K562 (cell line): Measurements from ENCODE around the gene NCOA1. TPM values are rescaled to one million over a fixed set of nuclear protein-coding genes. Genes with fewer than 3 reads are reported as not detected.

Experiments
- ARHGAP35 ChIP-seq: fragments of 450-650 bp; IDR thresholded peaks from 2 replicates; pipeline ENCODE4 v1.6.1; 2018; ENCODE audit not compliant: partially characterized antibody
- C11orf30 ChIP-seq: fragments of 450-650 bp; IDR thresholded peaks from 2 replicates; pipeline ENCODE4 v1.6.1; 2016; ENCODE audit warnings: low read depth, mild to moderate bottlenecking
- CEBPG ChIP-seq, 3 experiments: fragments of 200-800 bp in 1 of 3; sonication (Bioruptor generic) in 1 of 3; sonication (generic) in 1 of 3; formaldehyde crosslinking in 1 of 3; IDR thresholded peaks in 2 of 3; conservative IDR thresholded peaks in 1 of 3; 2 replicates each; pipeline versions ENCODE4 v1.6.1 to v1.8.0; 2016 to 2022; ENCODE audit warnings: missing compliant biosample characterization in 2 of 3, missing genetic modification characterization in 2 of 3, mild to moderate bottlenecking in 1 of 3, missing genetic modification reagents in 1 of 3
- EP300 ChIP-seq: IDR thresholded peaks from 2 replicates; pipeline ENCODE4 v1.6.1; 2012; ENCODE audit warnings: low read length, improper control_type of control experiment
- ETS2 ChIP-seq: IDR thresholded peaks from 2 replicates; pipeline ENCODE4 v1.6.1; 2016; ENCODE audit warnings: borderline replicate concordance, missing genetic modification characterization, mild to moderate bottlenecking, moderate library complexity, missing compliant biosample characterization; ENCODE audit not compliant: poor library complexity, severe bottlenecking
- KAT2B ChIP-seq: IDR thresholded peaks from one replicate; pipeline ENCODE4 v1.6.1; 2012; ENCODE audit warnings: low read depth, mild to moderate bottlenecking, control low read depth, inconsistent platforms, low read length, moderate library complexity
- MBD2 ChIP-seq: sonication (generic); IDR thresholded peaks from 2 replicates; pipeline ENCODE4 v1.6.1; 2016; ENCODE audit warnings: low read depth, borderline replicate concordance
- MEF2D ChIP-seq: conservative IDR thresholded peaks from 2 replicates; pipeline ENCODE4 v1.6.1; 2016; ENCODE audit warnings: low read depth, missing genetic modification characterization, missing compliant biosample characterization
- POLR2G ChIP-seq: fragments of 200-400 bp; formaldehyde crosslinking; IDR thresholded peaks from 2 replicates; pipeline ENCODE4 v1.6.1; 2017; ENCODE audit warnings: low read depth, mild to moderate bottlenecking, antibody characterized with exemption, low read length, moderate library complexity
- POLR2H ChIP-seq: IDR thresholded peaks from 2 replicates; pipeline ENCODE4 v1.6.1; 2016; ENCODE audit warnings: missing genetic modification characterization, low read depth, mild to moderate bottlenecking, control low read depth, missing compliant biosample characterization, moderate library complexity
- RBBP5 ChIP-seq: fragments of 200-600 bp; sonication (generic); IDR thresholded peaks from 2 replicates; pipeline ENCODE4 v1.6.1; 2012; ENCODE audit warnings: borderline replicate concordance, mild to moderate bottlenecking, low read length, control low read depth, inconsistent platforms; ENCODE audit not compliant: insufficient read depth, poor library complexity, severe bottlenecking
- TAF9B ChIP-seq: fragments of 450-650 bp; IDR thresholded peaks from 2 replicates; pipeline ENCODE4 v1.6.1; 2018; ENCODE audit warnings: mild to moderate bottlenecking; ENCODE audit not compliant: partially characterized antibody
- TAL1 ChIP-seq: fragments of 450-650 bp; IDR thresholded peaks from 2 replicates; pipeline ENCODE4 v1.6.1; 2016; ENCODE audit warnings: mild to moderate bottlenecking
- TOE1 ChIP-seq, 2 experiments: fragments of 450-650 bp in 1 of 2; sonication (generic) in 1 of 2; formaldehyde crosslinking in 1 of 2; IDR thresholded peaks; 2 replicates each; pipeline versions ENCODE4 v1.7.1 to v1.8.0; 2016 to 2022; ENCODE audit warnings: borderline replicate concordance in 2 of 2, mild to moderate bottlenecking in 2 of 2, antibody characterized with exemption in 1 of 2, inconsistent platforms in 1 of 2, low read depth in 1 of 2, missing genetic modification reagents in 1 of 2, moderate library complexity in 1 of 2
- ZC3H11A ChIP-seq: IDR thresholded peaks from 2 replicates; pipeline ENCODE4 v1.6.1; 2012; ENCODE audit warnings: low read depth, low read length, improper control_type of control experiment
- ZNF12 ChIP-seq: sonication (generic); formaldehyde crosslinking; IDR thresholded peaks from 2 replicates; pipeline ENCODE4 v1.4.0; 2020; ENCODE audit warnings: mild to moderate bottlenecking, missing genetic modification reagents
- ZNF3 ChIP-seq: fragments of 250-450 bp; sonication (Bioruptor Pico); IDR thresholded peaks from 2 replicates; pipeline ENCODE4 v1.5.0; 2021; ENCODE audit warnings: mild to moderate bottlenecking, moderate library complexity
- ZNF639 ChIP-seq, 2 experiments: fragments of 200-800 bp in 1 of 2; sonication (Bioruptor generic) in 1 of 2; sonication (generic) in 1 of 2; formaldehyde crosslinking in 1 of 2; IDR thresholded peaks in 1 of 2; conservative IDR thresholded peaks in 1 of 2; 2 replicates each; pipeline versions ENCODE4 v1.5.0 to v1.6.1; 2016 to 2020; ENCODE audit warnings: missing compliant biosample characterization in 1 of 2, missing genetic modification characterization in 1 of 2, missing genetic modification reagents in 1 of 2
- ZNF644 ChIP-seq: fragments of 200-800 bp; sonication (Bioruptor generic); IDR thresholded peaks from 2 replicates; pipeline ENCODE4 v1.6.1; 2016; ENCODE audit warnings: low read depth, missing genetic modification characterization, missing compliant biosample characterization
- polyA plus RNA-seq, 8 experiments: library from polyadenylated mRNA; depleted of rRNA in 4 of 8; stranded (reverse) in 5 of 8; unstranded in 3 of 8; fragments of >200 nt; fragmentation: Nextera tagmentation in 2 of 8; fragmentation: Illumina TruSeq in 1 of 8; extraction: Ambion mirVana in 2 of 8; extraction: Trizol in 1 of 8; gene quantifications; 2 replicates each; pipeline versions ENCODE4 v1.2.1 to v1.2.3, GENCODE V29; 2011 to 2014; ENCODE audit warnings: inconsistent platforms in 1 of 8, missing spikeins in 1 of 8
- total RNA-seq, 7 experiments: library from RNA; depleted of rRNA in 6 of 7; stranded (reverse); fragments of >200 nt in 6 of 7; fragmentation: Illumina TruSeq in 2 of 7; extraction: Trizol in 2 of 7; gene quantifications; 2 replicates each; pipeline versions ENCODE4 v1.2.1 to v1.2.3, GENCODE V29; 2011 to 2021; ENCODE audit warnings: low replicate concordance in 1 of 7
- TF ChIP-seq, protein P1 (sequence below): fragments of 250-450 bp; sonication (Bioruptor Pico); IDR thresholded peaks from 2 replicates; pipeline ENCODE4 v1.5.0; 2021; ENCODE audit warnings: mild to moderate bottlenecking, borderline replicate concordance
- TF ChIP-seq, protein P2 (sequence below): sonication (generic); formaldehyde crosslinking; IDR thresholded peaks from 2 replicates; pipeline ENCODE4 v1.8.0; 2022; ENCODE audit warnings: missing genetic modification reagents, mild to moderate bottlenecking, moderate library complexity, borderline replicate concordance

The NCOA1 gene
- total and polyA plus RNA-seq, 9 of the 15 experiments (the other 6 are each of a cell fraction or from before 2014, with no cell fraction given) = 4.9 to 25.7 (median 17.0) TPM

DNA sequence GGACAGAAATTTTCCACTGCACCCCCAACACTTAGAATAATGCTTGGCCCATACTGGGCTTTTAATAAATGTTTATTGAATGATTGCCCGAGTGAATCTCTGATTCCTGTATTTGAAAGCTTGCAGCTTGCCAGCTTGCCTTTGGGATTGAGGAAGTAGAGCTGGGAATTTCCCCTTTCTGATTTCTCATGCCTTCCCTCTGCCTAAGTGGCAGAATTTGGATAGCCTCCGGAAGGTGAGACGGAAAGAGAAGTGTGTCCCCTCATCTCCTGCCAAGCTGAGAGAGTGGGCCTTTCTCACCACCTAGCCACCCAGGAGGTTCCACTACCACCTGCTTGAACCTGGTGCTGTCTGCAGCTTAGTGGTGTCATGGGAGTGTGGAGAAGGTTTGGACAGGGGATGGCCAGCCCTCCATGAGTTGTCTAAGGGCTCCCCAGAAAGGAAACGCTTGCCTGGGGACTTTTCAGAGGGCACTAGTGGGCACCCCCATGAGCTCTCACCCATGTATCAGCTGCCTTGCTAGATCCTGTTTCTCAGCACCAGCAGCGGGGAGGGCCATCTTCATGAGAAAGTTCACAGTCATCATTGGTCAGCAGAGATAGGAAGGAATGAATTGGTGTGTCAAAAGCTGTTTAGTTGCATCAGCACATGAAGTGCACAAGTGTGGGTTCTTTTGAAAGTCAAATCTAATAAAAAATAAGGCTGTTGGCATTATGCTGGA is 8.6 kb upstream of the NCOA1 start (continued):
- TF ChIP-seq ZNF639 (CRISPR knock-in tag; conservative IDR thresholded peaks at IDR 0.05 in 1 of 2, IDR thresholded peaks at IDR 0.05 in 1 of 2) (0 out of 4 replicates have a peak, but pooled peaks of 1 of the 2 experiments have one; percentile 31), TAL1 (peak; percentile 14; the same call in 1 of the 2 replicates), MEF2D (tag) (peak; percentile 55; the same call in 1 of the 2 replicates), C11orf30 (peak; percentile 94), TOE1 (IDR thresholded peaks at IDR 0.05; ENCODE audit: borderline replicate concordance) (no peak; the same call in 1 of the 2 replicates), TOE1 (CRISPR knock-in tag; IDR thresholded peaks at IDR 0.05; ENCODE audit: borderline replicate concordance, low read depth) (no peak), ZNF644 (tag) (peak; percentile 76; the same call in 1 of the 2 replicates), EP300 (peak; percentile 72; the same call in 1 of the 2 replicates), TAF9B (peak; percentile 23), ZC3H11A (no peak), RBBP5 (no peak), POLR2H (tag) (no peak), ZNF3 (CRISPR knock-in tag) (no peak), ARHGAP35 (no peak), ETS2 (tag) (no peak), MBD2 (no peak), POLR2G (no peak), KAT2B (no peak), CEBPG (CRISPR knock-in tag; IDR thresholded peaks at IDR 0.05) (peak; percentile 82; the same call in 1 of the 2 replicates), CEBPG (tag; conservative IDR thresholded peaks at IDR 0.05 in 1 of 2, IDR thresholded peaks at IDR 0.05 in 1 of 2) (peak; percentile 71 to 73), ZNF12 (CRISPR knock-in tag) (no peak)
- TF ChIP-seq, protein P1, sequence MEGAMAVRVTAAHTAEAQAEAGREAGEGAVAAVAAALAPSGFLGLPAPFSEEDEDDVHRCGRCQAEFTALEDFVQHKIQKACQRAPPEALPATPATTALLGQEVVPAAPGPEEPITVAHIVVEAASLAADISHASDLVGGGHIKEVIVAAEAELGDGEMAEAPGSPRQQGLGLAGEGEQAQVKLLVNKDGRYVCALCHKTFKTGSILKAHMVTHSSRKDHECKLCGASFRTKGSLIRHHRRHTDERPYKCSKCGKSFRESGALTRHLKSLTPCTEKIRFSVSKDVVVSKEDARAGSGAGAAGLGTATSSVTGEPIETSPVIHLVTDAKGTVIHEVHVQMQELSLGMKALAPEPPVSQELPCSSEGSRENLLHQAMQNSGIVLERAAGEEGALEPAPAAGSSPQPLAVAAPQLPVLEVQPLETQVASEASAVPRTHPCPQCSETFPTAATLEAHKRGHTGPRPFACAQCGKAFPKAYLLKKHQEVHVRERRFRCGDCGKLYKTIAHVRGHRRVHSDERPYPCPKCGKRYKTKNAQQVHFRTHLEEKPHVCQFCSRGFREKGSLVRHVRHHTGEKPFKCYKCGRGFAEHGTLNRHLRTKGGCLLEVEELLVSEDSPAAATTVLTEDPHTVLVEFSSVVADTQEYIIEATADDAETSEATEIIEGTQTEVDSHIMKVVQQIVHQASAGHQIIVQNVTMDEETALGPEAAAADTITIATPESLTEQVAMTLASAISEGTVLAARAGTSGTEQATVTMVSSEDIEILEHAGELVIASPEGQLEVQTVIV (CRISPR knock-in tag) = no peak
- TF ChIP-seq, protein P2, sequence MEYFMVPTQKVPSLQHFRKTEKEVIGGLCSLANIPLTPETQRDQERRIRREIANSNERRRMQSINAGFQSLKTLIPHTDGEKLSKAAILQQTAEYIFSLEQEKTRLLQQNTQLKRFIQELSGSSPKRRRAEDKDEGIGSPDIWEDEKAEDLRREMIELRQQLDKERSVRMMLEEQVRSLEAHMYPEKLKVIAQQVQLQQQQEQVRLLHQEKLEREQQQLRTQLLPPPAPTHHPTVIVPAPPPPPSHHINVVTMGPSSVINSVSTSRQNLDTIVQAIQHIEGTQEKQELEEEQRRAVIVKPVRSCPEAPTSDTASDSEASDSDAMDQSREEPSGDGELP (CRISPR knock-in tag) = peak; percentile 44; the same call in 1 of the 2 replicates
